Measurements from ENCODE around the gene LPAR1.

Gene LPAR1

DNA sequence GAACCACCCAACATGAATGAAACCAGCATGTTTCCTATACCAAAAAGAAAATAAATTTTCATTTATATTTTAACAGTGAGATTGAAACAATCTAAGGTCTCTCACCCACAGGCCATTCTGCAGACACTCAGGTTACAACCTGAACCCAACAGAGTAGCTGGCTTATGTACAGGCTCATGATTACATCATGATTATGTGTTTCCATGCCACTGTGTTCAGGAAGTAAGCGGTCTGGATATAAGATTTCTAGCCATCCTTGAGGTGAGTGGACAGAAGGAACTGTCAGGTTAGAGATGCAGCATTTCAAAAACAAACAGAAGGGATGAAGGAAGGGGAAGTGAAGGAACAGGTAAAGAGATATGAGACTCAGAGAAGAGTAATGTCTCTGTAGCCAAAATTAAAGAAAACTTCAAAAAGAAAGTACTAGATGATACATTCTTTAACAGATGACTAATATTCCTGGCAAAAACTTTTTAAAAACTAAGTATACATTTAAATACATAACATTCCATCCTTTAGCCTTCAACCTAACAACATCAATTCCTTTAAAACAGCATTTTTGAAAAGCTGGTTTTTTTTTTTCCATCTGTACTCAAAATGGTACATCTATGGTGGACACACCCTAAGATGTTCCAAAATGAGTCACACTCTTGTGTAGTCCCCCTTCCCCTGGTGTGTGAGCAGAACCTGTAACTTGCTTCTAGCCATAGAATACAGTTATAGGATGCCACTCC is 119.8 kb downstream of the LPAR1 start:
- H3K4me2 ChIP-seq (ENCODE audit: low read depth, low read length) = no peak overlapping the region
- H3K27me3 ChIP-seq (replicated peaks; ENCODE audit: insufficient read depth, low read length) = no peaks in the 10 kb centered on the region
- H3K4me1 ChIP-seq (ENCODE audit: low read length) = no peaks in the 10 kb centered on the region
- no peak overlapping the region for H3K9ac ChIP-seq (ENCODE audit: low read length)
- no peak for DNase-seq
- no peaks in the 10 kb centered on the region for H3F3A ChIP-seq (ENCODE audit: insufficient read depth, low read length)
- H3K79me2 ChIP-seq (ENCODE audit: low read length) = no peaks in the 10 kb centered on the region
- no peaks in the 10 kb centered on the region for H4K20me1 ChIP-seq (ENCODE audit: insufficient read depth, low read length)
- no peak overlapping the region for H2AFZ ChIP-seq (ENCODE audit: low read length)
- TF ChIP-seq EZH2phosphoT487 (IDR thresholded peaks at IDR 0.05; ENCODE audit: low read length) = no peak
- TF ChIP-seq EZH2 (optimal IDR thresholded peaks at IDR 0.05; ENCODE audit: low read depth, low read length) = no peak
- TF ChIP-seq, protein P1, sequence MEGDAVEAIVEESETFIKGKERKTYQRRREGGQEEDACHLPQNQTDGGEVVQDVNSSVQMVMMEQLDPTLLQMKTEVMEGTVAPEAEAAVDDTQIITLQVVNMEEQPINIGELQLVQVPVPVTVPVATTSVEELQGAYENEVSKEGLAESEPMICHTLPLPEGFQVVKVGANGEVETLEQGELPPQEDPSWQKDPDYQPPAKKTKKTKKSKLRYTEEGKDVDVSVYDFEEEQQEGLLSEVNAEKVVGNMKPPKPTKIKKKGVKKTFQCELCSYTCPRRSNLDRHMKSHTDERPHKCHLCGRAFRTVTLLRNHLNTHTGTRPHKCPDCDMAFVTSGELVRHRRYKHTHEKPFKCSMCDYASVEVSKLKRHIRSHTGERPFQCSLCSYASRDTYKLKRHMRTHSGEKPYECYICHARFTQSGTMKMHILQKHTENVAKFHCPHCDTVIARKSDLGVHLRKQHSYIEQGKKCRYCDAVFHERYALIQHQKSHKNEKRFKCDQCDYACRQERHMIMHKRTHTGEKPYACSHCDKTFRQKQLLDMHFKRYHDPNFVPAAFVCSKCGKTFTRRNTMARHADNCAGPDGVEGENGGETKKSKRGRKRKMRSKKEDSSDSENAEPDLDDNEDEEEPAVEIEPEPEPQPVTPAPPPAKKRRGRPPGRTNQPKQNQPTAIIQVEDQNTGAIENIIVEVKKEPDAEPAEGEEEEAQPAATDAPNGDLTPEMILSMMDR (IDR thresholded peaks at IDR 0.05; ENCODE audit: low read length) = no peak
- H3K27ac ChIP-seq (ENCODE audit: low read length) = no peak overlapping the region
- no peaks in the 10 kb centered on the region for H3K36me3 ChIP-seq (replicated peaks; ENCODE audit: insufficient read depth, low read length)
- no peaks in the 10 kb centered on the region for H3K9me3 ChIP-seq (replicated peaks; ENCODE audit: insufficient read depth, low read length)
- H3K9me2 ChIP-seq (replicated peaks; ENCODE audit: insufficient read depth, low read length) = no peaks in the 10 kb centered on the region
- no peak overlapping the region for H3K4me3 ChIP-seq (ENCODE audit: low read length)

DNA sequence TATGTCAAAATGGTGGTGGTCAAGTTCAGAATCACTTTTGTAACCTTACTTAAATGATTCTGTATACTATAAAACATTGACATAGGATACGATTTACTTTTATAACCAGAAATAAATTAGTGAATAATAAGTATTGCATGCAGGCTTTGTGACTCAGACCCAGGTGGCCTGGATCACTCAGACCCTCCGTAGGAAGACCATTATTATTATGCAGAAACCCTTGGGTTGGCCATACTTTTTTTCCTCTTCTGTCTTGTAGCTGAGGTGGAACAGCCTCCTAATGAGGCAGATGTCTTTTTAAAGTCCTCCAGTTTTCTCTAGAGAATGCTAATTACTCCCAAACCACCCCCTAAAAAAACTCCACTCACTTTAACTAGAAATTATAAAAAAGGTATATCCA is 121.9 kb downstream of the LPAR1 start:
- Histone ChIP-seq H3K36me3 (replicated peaks; ENCODE audit: insufficient read depth, low read length) (no peaks in the 10 kb centered on the region), H3K9ac (ENCODE audit: low read length) (no peak overlapping the region), H3K4me2 (ENCODE audit: low read depth, low read length) (no peak overlapping the region), H3K27me3 (replicated peaks; ENCODE audit: insufficient read depth, low read length) (no peaks in the 10 kb centered on the region), H3K9me3 (replicated peaks; ENCODE audit: insufficient read depth, low read length) (no peaks in the 10 kb centered on the region), H2AFZ (ENCODE audit: low read length) (no peak overlapping the region), H4K20me1 (ENCODE audit: insufficient read depth, low read length) (no peaks in the 10 kb centered on the region), H3K9me2 (replicated peaks; ENCODE audit: insufficient read depth, low read length) (no peaks in the 10 kb centered on the region), H3K4me1 (ENCODE audit: low read length) (no peaks in the 10 kb centered on the region), H3F3A (ENCODE audit: insufficient read depth, low read length) (no peaks in the 10 kb centered on the region), H3K27ac (ENCODE audit: low read length) (no peak overlapping the region), H3K79me2 (ENCODE audit: low read length) (no peaks in the 10 kb centered on the region), H3K4me3 (ENCODE audit: low read length) (no peak overlapping the region)
- TF ChIP-seq, protein P1 (IDR thresholded peaks at IDR 0.05; ENCODE audit: low read length) = no peak
- TF ChIP-seq EZH2 (optimal IDR thresholded peaks at IDR 0.05; ENCODE audit: low read depth, low read length) = no peak
- no peak for TF ChIP-seq EZH2phosphoT487 (IDR thresholded peaks at IDR 0.05; ENCODE audit: low read length)
- no peak for DNase-seq

DNA sequence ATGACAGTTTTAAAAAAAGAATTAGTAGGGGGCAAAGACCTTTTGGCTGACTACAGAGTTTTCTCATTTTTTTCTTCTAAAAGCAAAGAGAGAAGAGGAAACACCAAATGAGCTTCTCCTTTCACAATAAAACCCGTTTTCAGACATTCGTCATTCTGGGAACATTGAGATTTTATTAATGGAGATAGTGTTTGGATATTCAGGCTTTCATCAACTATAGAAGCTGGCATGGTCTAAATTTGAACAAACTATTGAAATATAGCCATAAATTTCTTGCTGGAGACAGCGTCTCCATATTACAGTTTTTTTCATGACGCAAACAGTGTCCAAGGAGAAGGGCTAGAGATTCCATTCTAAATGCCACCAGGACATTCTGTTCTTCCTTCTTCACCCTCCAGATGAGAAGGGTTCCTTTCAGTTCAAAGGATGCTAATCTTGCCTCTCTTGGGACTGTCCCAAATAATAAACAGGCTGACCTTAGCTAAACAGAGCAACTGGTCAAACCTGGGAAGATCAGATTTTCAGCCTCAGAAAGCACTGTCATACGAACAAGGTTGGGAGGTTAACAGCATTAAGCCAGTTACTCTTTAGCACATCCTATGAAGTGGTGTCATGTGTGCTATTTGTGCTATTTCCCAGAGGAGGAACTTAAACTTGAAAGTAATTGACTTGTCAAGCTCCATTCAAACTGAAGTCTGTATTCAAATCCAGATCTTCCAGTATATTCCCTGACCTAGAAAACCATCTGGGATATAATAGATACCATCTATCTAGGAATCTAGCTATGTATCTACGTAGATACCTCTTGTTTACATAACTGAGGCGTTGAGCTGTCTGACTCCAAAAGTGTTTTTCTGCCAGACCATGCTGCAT is 125.6 kb downstream of the LPAR1 start:
- Histone ChIP-seq H4K20me1 (ENCODE audit: insufficient read depth, low read length) (no peaks in the 10 kb centered on the region), H3K9me2 (replicated peaks; ENCODE audit: insufficient read depth, low read length) (no peaks in the 10 kb centered on the region), H3K27me3 (replicated peaks; ENCODE audit: insufficient read depth, low read length) (no peaks in the 10 kb centered on the region), H3K4me1 (ENCODE audit: low read length) (no peaks in the 10 kb centered on the region), H3F3A (ENCODE audit: insufficient read depth, low read length) (no peaks in the 10 kb centered on the region), H2AFZ (ENCODE audit: low read length) (no peak overlapping the region), H3K27ac (ENCODE audit: low read length) (no peak overlapping the region), H3K9ac (ENCODE audit: low read length) (no peak overlapping the region), H3K36me3 (replicated peaks; ENCODE audit: insufficient read depth, low read length) (no peaks in the 10 kb centered on the region), H3K79me2 (ENCODE audit: low read length) (no peaks in the 10 kb centered on the region), H3K9me3 (replicated peaks; ENCODE audit: insufficient read depth, low read length) (no peaks in the 10 kb centered on the region), H3K4me3 (ENCODE audit: low read length) (no peak overlapping the region), H3K4me2 (ENCODE audit: low read depth, low read length) (no peak overlapping the region)
- no peak for DNase-seq
- TF ChIP-seq, protein P1 (IDR thresholded peaks at IDR 0.05; ENCODE audit: low read length) = no peak
- TF ChIP-seq EZH2 (optimal IDR thresholded peaks at IDR 0.05; ENCODE audit: low read depth, low read length) (no peak), EZH2phosphoT487 (IDR thresholded peaks at IDR 0.05; ENCODE audit: low read length) (no peak)

Measured in MM.1S (cell line).